NCI-H510A treated with DMSO at 0.1 percent for 48 hours (cell line): ENCODE measurements around the gene CTBP2.

Experiments
- DNase-seq: peaks from one replicate; lab custom pipeline; 2025; lab: John Stamatoyannopoulos, UW

The CTBP2 gene

GRCh38 chr10:125024497-125025234 is 135.7 kb downstream of the CTBP2 start:
- DNase-seq: no peak

GRCh38 chr10:125023862-125024496 is 136.4 kb downstream of the CTBP2 start:
- peak; percentile 64 for DNase-seq

GRCh38 chr10:125023255-125023654 is 137.1 kb downstream of the CTBP2 start:
- DNase-seq: peak; percentile 79

GRCh38 chr10:125022671-125023070 is 137.7 kb downstream of the CTBP2 start:
- no peak for DNase-seq

- DNase-seq: no peak
These were observed 138.5 kb downstream of the CTBP2 start for GRCh38 chr10:125021686-125022344.

- no peak for DNase-seq
These were observed 139.5 kb downstream of the CTBP2 start for GRCh38 chr10:125020871-125021270.

- DNase-seq: no peak
These were observed 140.0 kb downstream of the CTBP2 start for GRCh38 chr10:125020386-125020785.

GRCh38 chr10:125018576-125019143 is 141.7 kb downstream of the CTBP2 start:
- no peak for DNase-seq

- peak; percentile 74 for DNase-seq
These were observed 142.6 kb downstream of the CTBP2 start for GRCh38 chr10:125017547-125018298.

- DNase-seq: no peak
These were observed 143.7 kb downstream of the CTBP2 start for GRCh38 chr10:125016611-125017202.

- no peak for DNase-seq
These were observed 144.2 kb downstream of the CTBP2 start for GRCh38 chr10:125016123-125016522.

GRCh38 chr10:125015356-125015944 is 144.9 kb downstream of the CTBP2 start:
- DNase-seq: no peak

GRCh38 chr10:125014836-125015355 is 145.5 kb downstream of the CTBP2 start:
- DNase-seq: no peak

GRCh38 chr10:125014086-125014830 is 146.1 kb downstream of the CTBP2 start:
- DNase-seq: no peak

GRCh38 chr10:125013529-125013872 is 146.9 kb downstream of the CTBP2 start:
- peak; percentile 41 for DNase-seq

- no peak for DNase-seq
These were observed 147.4 kb downstream of the CTBP2 start for GRCh38 chr10:125012851-125013528.

GRCh38 chr10:125011926-125012705 is 148.2 kb downstream of the CTBP2 start:
- DNase-seq: no peak

- no peak for DNase-seq
These were observed 149.0 kb downstream of the CTBP2 start for GRCh38 chr10:125011171-125011925.
